PC-3 (cell line): ENCODE data around the gene CPEB3. TPM values are rescaled to one million over a fixed set of nuclear protein-coding genes. Genes with fewer than 3 reads are reported as not detected.

ENCODE experiments used
- ATAC-seq: fragments of 200-7000 bp; cut with Tn5 transposase; 2 replicates; pipeline ENCODE4 v1.9.1; 2020; ENCODE audit warnings: mild to moderate bottlenecking, moderate library complexity
- BruUV-seq: library from RNA; stranded (reverse); fragments of 400-500 nt; replicated peaks from 2 replicates; lab custom pipeline; 2021; lab: Mats Ljungman, UMichigan
- CTCF ChIA-PET: fragments of 300-600 bp; sonication (Branson Sonifier 250); formaldehyde crosslinking; loops from one replicate; lab custom pipeline; 2022; ENCODE audit warnings: antibody characterized with exemption; lab: Charles Lee
- POLR2A ChIA-PET: fragments of 300-600 bp; sonication (Branson Sonifier 250); formaldehyde crosslinking; loops from one replicate; lab custom pipeline; 2022; ENCODE audit warnings: antibody characterized with exemption; ENCODE audit not compliant: unreplicated experiment; lab: Charles Lee
- DNase-seq: peaks from one replicate; pipeline ENCODE4 v3.0.0-alpha.2; 2015
- H2AFZ ChIP-seq: fragments of 300-600 bp; sonication (generic); 2 replicates; pipeline ENCODE4 v1.6.0; 2016; ENCODE audit warnings: antibody characterized with exemption, low read length
- H3F3A ChIP-seq: fragments of 300-600 bp; sonication (generic); one replicate; pipeline ENCODE4 v1.6.0; 2017; ENCODE audit warnings: antibody characterized with exemption, low read length, control low read depth, mild to moderate bottlenecking; ENCODE audit not compliant: unreplicated experiment
- H3K27ac ChIP-seq: fragments of 300-600 bp; sonication (generic); 2 replicates; pipeline ENCODE4 v1.5.1; 2016; ENCODE audit warnings: mild to moderate bottlenecking, low read length
- H3K27me3 ChIP-seq: fragments of 300-600 bp; sonication (generic); 2 replicates; pipeline ENCODE4 v1.6.1; 2016; ENCODE audit warnings: low read length, mixed read lengths
- H3K36me3 ChIP-seq: fragments of 300-600 bp; sonication (generic); 2 replicates; pipeline ENCODE4 v1.6.1; 2016; ENCODE audit warnings: low read depth, mixed run types, low read length, mixed read lengths
- H3K4me1 ChIP-seq: fragments of 300-600 bp; sonication (generic); 2 replicates; pipeline ENCODE4 v1.5.1; 2016; ENCODE audit warnings: low read length; ENCODE audit not compliant: insufficient read depth
- H3K4me2 ChIP-seq: fragments of 300-600 bp; sonication (generic); 2 replicates; pipeline ENCODE4 v1.6.0; 2016; ENCODE audit warnings: low read length
- H3K4me3 ChIP-seq: fragments of 300-600 bp; sonication (generic); 2 replicates; pipeline ENCODE4 v1.5.1; 2016; ENCODE audit warnings: mild to moderate bottlenecking, low read length, mixed read lengths
- H3K79me2 ChIP-seq: fragments of 300-600 bp; sonication (generic); 2 replicates; pipeline ENCODE4 v1.6.1; 2017; ENCODE audit warnings: low read length, mixed read lengths
- H3K9ac ChIP-seq: fragments of 300-600 bp; sonication (generic); 2 replicates; pipeline ENCODE4 v1.6.0; 2016; ENCODE audit warnings: mild to moderate bottlenecking, low read length
- H3K9me2 ChIP-seq: fragments of 300-600 bp; sonication (generic); replicated peaks from 2 replicates; pipeline ENCODE4 v1.6.1; 2016; ENCODE audit warnings: mixed run types, low read length, mixed read lengths
- H3K9me3 ChIP-seq: fragments of 300-600 bp; sonication (generic); 2 replicates; pipeline ENCODE4 v1.6.1; 2016; ENCODE audit warnings: low read length, mixed read lengths
- H4K20me1 ChIP-seq: fragments of 300-600 bp; sonication (generic); 2 replicates; pipeline ENCODE4 v1.6.1; 2016; ENCODE audit warnings: low read length, mixed read lengths
- EZH2 ChIP-seq: fragments of 300-600 bp; sonication (generic); IDR thresholded peaks from one replicate; pipeline ENCODE4 v1.6.1; 2017; ENCODE audit warnings: antibody characterized with exemption, mild to moderate bottlenecking, low read length; ENCODE audit not compliant: unreplicated experiment
- EZH2phosphoT487 ChIP-seq: fragments of 300-600 bp; sonication (generic); IDR thresholded peaks from 2 replicates; pipeline ENCODE4 v1.6.1; 2018; ENCODE audit warnings: mild to moderate bottlenecking, antibody characterized with exemption, low read length, borderline replicate concordance
- intact Hi-C: fragments of 100-400 bp; cut with micrococcal nuclease; formaldehyde crosslinking; loops from 2 replicates; pipeline ENCODE4 v1.9.0; 2023
- total RNA-seq: library from RNA; depleted of rRNA; stranded (reverse); fragments of >200 nt; gene quantifications from 2 replicates; pipeline ENCODE4 v1.2.3, GENCODE V29; 2014
- TF ChIP-seq, protein P1 (sequence below): fragments of 300-600 bp; sonication (generic); conservative IDR thresholded peaks from 2 replicates; pipeline ENCODE4 v1.5.1; 2017; ENCODE audit warnings: antibody characterized with exemption, low read depth, mild to moderate bottlenecking, low read length

The CPEB3 gene
- total RNA-seq, 1 experiment from 2014 or later, result 0.80 TPM

DNA sequence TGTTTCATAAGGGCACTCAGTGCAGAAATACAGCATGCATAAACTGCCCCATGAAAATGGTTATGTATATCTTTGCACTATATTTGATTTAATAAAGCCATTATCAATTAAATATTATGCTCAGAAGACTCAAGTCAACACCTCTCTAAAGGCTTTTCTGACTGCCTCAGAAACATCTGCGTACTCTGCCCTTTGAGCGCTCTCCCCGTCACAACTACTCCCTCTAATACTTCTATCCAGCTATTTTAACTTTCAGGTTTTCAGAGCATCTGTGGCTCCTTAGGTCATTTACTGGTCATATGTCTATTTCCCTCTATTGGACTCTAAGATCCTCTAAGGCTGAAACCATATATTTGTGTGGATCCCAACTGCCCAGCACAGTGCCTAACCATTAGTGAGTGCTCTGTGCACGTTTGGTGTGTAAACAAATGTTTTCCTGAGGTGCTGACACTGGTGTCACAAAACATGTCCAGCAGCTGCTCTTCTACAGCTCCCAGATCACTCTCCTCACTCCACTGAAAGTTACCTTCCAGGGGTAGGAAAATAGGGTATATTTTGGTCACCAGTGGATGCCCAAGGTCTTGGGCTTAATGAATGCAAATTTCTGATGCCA is 188.2 kb downstream of the CPEB3 start:
- no peaks in the 10 kb centered on the region for H3K9me3 ChIP-seq
- ATAC-seq (no peak), DNase-seq (no peak)
- CTCF ChIA-PET, result no interaction called here
- BruUV-seq, result no TSS peak
- H3K9ac ChIP-seq, result no peak overlapping the region
- no peaks in the 10 kb centered on the region for H3K27me3 ChIP-seq
- no peak overlapping the region for H3K27ac ChIP-seq
- POLR2A ChIA-PET, result no interaction called here
- peaks cover 5% of the 10 kb centered on the region; the same call in 1 of the 2 replicates for H4K20me1 ChIP-seq
- H3K4me3 ChIP-seq, result no peak overlapping the region
- no peaks in the 10 kb centered on the region for H3F3A ChIP-seq
- intact Hi-C loops, result no loop called here
- TF ChIP-seq, protein P1, sequence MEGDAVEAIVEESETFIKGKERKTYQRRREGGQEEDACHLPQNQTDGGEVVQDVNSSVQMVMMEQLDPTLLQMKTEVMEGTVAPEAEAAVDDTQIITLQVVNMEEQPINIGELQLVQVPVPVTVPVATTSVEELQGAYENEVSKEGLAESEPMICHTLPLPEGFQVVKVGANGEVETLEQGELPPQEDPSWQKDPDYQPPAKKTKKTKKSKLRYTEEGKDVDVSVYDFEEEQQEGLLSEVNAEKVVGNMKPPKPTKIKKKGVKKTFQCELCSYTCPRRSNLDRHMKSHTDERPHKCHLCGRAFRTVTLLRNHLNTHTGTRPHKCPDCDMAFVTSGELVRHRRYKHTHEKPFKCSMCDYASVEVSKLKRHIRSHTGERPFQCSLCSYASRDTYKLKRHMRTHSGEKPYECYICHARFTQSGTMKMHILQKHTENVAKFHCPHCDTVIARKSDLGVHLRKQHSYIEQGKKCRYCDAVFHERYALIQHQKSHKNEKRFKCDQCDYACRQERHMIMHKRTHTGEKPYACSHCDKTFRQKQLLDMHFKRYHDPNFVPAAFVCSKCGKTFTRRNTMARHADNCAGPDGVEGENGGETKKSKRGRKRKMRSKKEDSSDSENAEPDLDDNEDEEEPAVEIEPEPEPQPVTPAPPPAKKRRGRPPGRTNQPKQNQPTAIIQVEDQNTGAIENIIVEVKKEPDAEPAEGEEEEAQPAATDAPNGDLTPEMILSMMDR, result no peak
- no peak for TF ChIP-seq EZH2
- TF ChIP-seq EZH2phosphoT487, result no peak
- no peaks in the 10 kb centered on the region for H3K36me3 ChIP-seq
- no peak overlapping the region for H2AFZ ChIP-seq
- no peak overlapping the region for H3K4me2 ChIP-seq
- H3K9me2 ChIP-seq, result no peaks in the 10 kb centered on the region
- peaks cover 31% of the 10 kb centered on the region for H3K4me1 ChIP-seq
- no peaks in the 10 kb centered on the region for H3K79me2 ChIP-seq

DNA sequence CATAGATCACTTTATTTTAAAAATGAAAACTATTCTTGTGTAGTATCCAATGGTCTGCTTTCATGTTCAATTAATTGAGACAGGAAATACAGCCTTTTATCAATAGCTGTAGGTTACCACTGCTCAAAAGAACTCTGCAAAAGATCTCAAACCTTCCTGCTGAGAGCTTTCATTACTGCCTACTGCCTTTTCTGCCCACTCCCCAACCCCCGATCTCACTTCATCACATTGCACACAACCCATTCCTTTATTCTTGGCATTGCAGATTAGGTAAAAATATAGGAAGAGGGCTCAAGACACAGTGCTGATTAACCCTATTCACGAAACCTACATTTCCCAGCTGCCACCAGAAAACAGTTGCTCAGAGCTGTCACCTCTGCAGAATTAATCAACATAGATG is 195.9 kb downstream of the CPEB3 start:
- POLR2A ChIA-PET, result no interaction called here
- TF ChIP-seq EZH2 (no peak), EZH2phosphoT487 (no peak)
- TF ChIP-seq, protein P1, result no peak
- no peak for DNase-seq
- intact Hi-C loops, result no loop called here
- H3K27ac ChIP-seq, result no peak overlapping the region
- no peak overlapping the region for H3K4me3 ChIP-seq
- H3K79me2 ChIP-seq, result no peaks in the 10 kb centered on the region
- H3K9me3 ChIP-seq, result no peaks in the 10 kb centered on the region
- no peaks in the 10 kb centered on the region for H3K36me3 ChIP-seq
- no peak overlapping the region for H3K9ac ChIP-seq
- no peaks in the 10 kb centered on the region for H4K20me1 ChIP-seq
- no peak overlapping the region for H3K4me2 ChIP-seq
- no peaks in the 10 kb centered on the region for H3K27me3 ChIP-seq
- no peaks in the 10 kb centered on the region for H3K4me1 ChIP-seq
- H2AFZ ChIP-seq, result no peak overlapping the region
- ATAC-seq, result no peak
- CTCF ChIA-PET, result no interaction called here
- H3F3A ChIP-seq, result no peaks in the 10 kb centered on the region
- H3K9me2 ChIP-seq, result no peaks in the 10 kb centered on the region
- no TSS peak for BruUV-seq

DNA sequence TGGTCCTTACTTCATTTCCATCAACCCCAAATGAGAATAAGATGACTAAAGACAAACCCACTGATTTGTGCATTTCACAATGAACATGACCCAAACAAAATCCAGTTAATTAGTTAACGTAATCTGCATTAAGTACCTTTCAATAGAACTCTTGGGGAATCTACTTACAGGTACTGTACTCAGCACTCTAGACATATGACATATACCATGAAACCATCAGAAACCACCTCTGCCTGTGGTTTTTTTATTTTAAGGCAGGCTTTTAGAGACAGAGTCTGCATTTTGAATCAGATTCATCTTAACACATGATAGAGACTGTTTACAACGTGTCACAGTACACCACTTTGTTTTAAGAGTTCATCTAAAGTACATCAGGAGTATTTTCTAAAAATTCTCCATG is 198.9 kb downstream of the CPEB3 start:
- no peak for DNase-seq
- H3K79me2 ChIP-seq, result no peaks in the 10 kb centered on the region
- H3F3A ChIP-seq, result no peaks in the 10 kb centered on the region
- no peak for ATAC-seq
- H3K9me3 ChIP-seq, result no peaks in the 10 kb centered on the region
- no peaks in the 10 kb centered on the region for H3K9me2 ChIP-seq
- CTCF ChIA-PET, result no interaction called here
- no peak overlapping the region for H3K4me3 ChIP-seq
- H3K27ac ChIP-seq, result no peak overlapping the region
- H3K4me1 ChIP-seq, result peaks cover 12% of the 10 kb centered on the region
- H3K27me3 ChIP-seq, result no peaks in the 10 kb centered on the region
- H2AFZ ChIP-seq, result no peak overlapping the region
- no peaks in the 10 kb centered on the region for H3K36me3 ChIP-seq
- no peak overlapping the region for H3K4me2 ChIP-seq
- no peak overlapping the region for H3K9ac ChIP-seq
- POLR2A ChIA-PET, result no interaction called here
- BruUV-seq, result no TSS peak
- TF ChIP-seq EZH2phosphoT487, result no peak
- TF ChIP-seq, protein P1, result no peak
- intact Hi-C loops, result no loop called here
- no peaks in the 10 kb centered on the region for H4K20me1 ChIP-seq
